ENCODE measurements around the gene DCAF8. TPM values are rescaled to one million over a fixed set of nuclear protein-coding genes. Genes with fewer than 3 reads are reported as not detected.

Gene DCAF8
- total and polyA plus RNA-seq, 2 of the 4 experiments (the other 2 are of a cell fraction), result 83.3 to 83.8 TPM

- WGBS, 2 experiments (ENCODE audit: extremely low coverage in 2 of 2, insufficient read length in 1 of 2), result 5% methylated on average over 8 of the region's 15 CpGs; no CpG with 5 or more reads in 1 of the 2 experiments
- Histone ChIP-seq H3K27ac (ENCODE audit: insufficient read depth, low read length) (peak overlapping the region; percentile 68), H3K18ac (ENCODE audit: low read depth, low read length) (0 out of 2 replicates have a peak overlapping the region, but pooled peaks have one; percentile 7), H3K9ac (ENCODE audit: low read depth, low read length) (peak overlapping the region; percentile 81), H2AK9ac (replicated peaks; ENCODE audit: low read depth, low read length, poor library complexity) (peak overlapping the region; percentile 82), H3K36me3 (ENCODE audit: control insufficient read depth, insufficient read depth, low read length) (peaks cover 22% of the 10 kb centered on the region), H3K27me3 (ENCODE audit: control insufficient read depth, insufficient read depth, low read length) (no peaks in the 10 kb centered on the region), H3K9me1 (ENCODE audit: insufficient read depth, low read length) (peaks cover 4% of the 10 kb centered on the region), H2BK5ac (ENCODE audit: low read depth, low read length, poor library complexity, severe bottlenecking) (peak overlapping the region; percentile 54), H3K4me2 (ENCODE audit: low read depth, low read length) (peak overlapping the region; percentile 56), H3K4me3 (ENCODE audit: insufficient read depth, low read depth, low read length) (peak overlapping the region; percentile 59), H3K56ac (ENCODE audit: extremely low read depth, insufficient read depth, low read length) (peak overlapping the region; percentile 83), H3K79me1 (ENCODE audit: low read depth in 1 of 2, low read length in 2 of 2) (peaks cover 13 to 28% of the 10 kb centered on the region in 2 experiments), H4K20me1 (ENCODE audit: insufficient read depth, low read length) (no peaks in the 10 kb centered on the region; the same call in 1 of the 2 replicates), H3K4me1 (ENCODE audit: control insufficient read depth, insufficient read depth, low read length) (peaks cover 3% of the 10 kb centered on the region; the same call in 1 of the 2 replicates), H2AFZ (replicated peaks; ENCODE audit: low read length, poor library complexity) (peak overlapping the region; percentile 88), H2AK5ac (ENCODE audit: low read depth, low read length) (peak overlapping the region; percentile 46), H2BK120ac (ENCODE audit: low read depth, low read length) (peak overlapping the region; percentile 31; the same call in 1 of the 2 replicates), H3K9me3 (ENCODE audit: control insufficient read depth, insufficient read depth, low read length) (no peaks in the 10 kb centered on the region), H4K8ac (ENCODE audit: low read depth in 2 of 2, low read length in 2 of 2) (peak overlapping the region; percentile 53 to 85), H3K4ac (ENCODE audit: low read depth, low read length) (peak overlapping the region; percentile 78), H2BK15ac (ENCODE audit: low read depth, low read length) (no peak overlapping the region), H3K14ac (replicated peaks; ENCODE audit: low read depth, low read length) (peak overlapping the region; percentile 50), H4K91ac (ENCODE audit: insufficient read depth, low read depth, low read length) (peak overlapping the region; percentile 68), H2BK20ac (ENCODE audit: low read depth, low read length) (no peak overlapping the region), H3K23ac (ENCODE audit: low read depth, low read length) (peak overlapping the region; percentile 79), H4K5ac (ENCODE audit: low read depth, low read length) (peak overlapping the region; percentile 0; the same call in 1 of the 2 replicates)
- intact Hi-C loops (cut with micrococcal nuclease) (loop anchor here (2.0 kb wide), 1 partner anchor 92 kb away; no protein-coding TSS in a partner anchor), in situ Hi-C loops (cut with MboI; ENCODE audit: low sequenced_read_pairs) (no loop called here), dilution Hi-C loops (cut with HindIII; ENCODE audit: low sequenced_read_pairs, unreplicated experiment) (no loop called here)
- DNase-seq (peak; percentile 76), ATAC-seq (ENCODE audit: low read depth) (peak; percentile 56)
- ChIA-PET CTCF (interaction anchor here (0.6 to 1.4 kb wide), 3 partner anchors 20 to 183 kb away, joined by 3 to 6 read pairs (median 6); no protein-coding TSS in a partner anchor), POLR2A (ENCODE audit: unreplicated experiment) (interaction anchor here (1.6 kb wide), 1 partner anchor 9 kb away, joined by 3 read pairs; no protein-coding TSS in a partner anchor)
- BruUV-seq (replicated peaks), result TSS peak; percentile 68
- TF ChIP-seq CEBPB (IDR thresholded peaks at IDR 0.05; ENCODE audit: low read depth, low read length) (peak; percentile 93), FOS (IDR thresholded peaks at IDR 0.05; ENCODE audit: low read depth, low read length) (no peak), SMC3 (IDR thresholded peaks at IDR 0.05; ENCODE audit: low read depth, low read length) (peak; percentile 5; the same call in 1 of the 2 replicates), MAFK (IDR thresholded peaks at IDR 0.05; ENCODE audit: low read depth, low read length) (no peak), POLR2A (IDR thresholded peaks at IDR 0.05; ENCODE audit: low read depth, low read length) (peak; percentile 33; the same call in 1 of the 2 replicates), ELK1 (IDR thresholded peaks at IDR 0.05; ENCODE audit: borderline replicate concordance, low read depth, low read length) (no peak)
Observed at GRCh38 chr1:160284220-160284781, 22.0 kb upstream of the DCAF8 start.

Data from IMR-90 (cell line).